Osteocyte (in vitro differentiated cells): ENCODE results near the gene GRK2. TPM values are rescaled to one million over a fixed set of nuclear protein-coding genes. Genes with fewer than 3 reads are reported as not detected.

Source experiments
- DNase-seq: peaks from one replicate; pipeline ENCODE4 v3.0.0; 2021; ENCODE audit warnings: mixed read lengths; ENCODE audit not compliant: unreplicated experiment; ENCODE audit errors: extremely low spot score
- H3K27ac Mint-ChIP-seq: one replicate; pipeline ENCODE4 v1.8.0; 2021; ENCODE audit warnings: mild to moderate bottlenecking, mixed read lengths; ENCODE audit not compliant: unreplicated experiment
- H3K27me3 Mint-ChIP-seq: one replicate; pipeline ENCODE4 v1.8.0; 2021; ENCODE audit warnings: mixed read lengths; ENCODE audit not compliant: unreplicated experiment
- H3K36me3 Mint-ChIP-seq: one replicate; pipeline ENCODE4 v1.8.0; 2021; ENCODE audit warnings: mixed read lengths; ENCODE audit not compliant: unreplicated experiment
- H3K4me1 Mint-ChIP-seq: one replicate; pipeline ENCODE4 v1.8.0; 2021; ENCODE audit warnings: mixed read lengths; ENCODE audit not compliant: unreplicated experiment
- H3K4me3 Mint-ChIP-seq: one replicate; pipeline ENCODE4 v1.8.0; 2021; ENCODE audit warnings: mild to moderate bottlenecking, moderate library complexity, mixed read lengths; ENCODE audit not compliant: unreplicated experiment
- H3K9me3 Mint-ChIP-seq: one replicate; pipeline ENCODE4 v1.8.0; 2021; ENCODE audit warnings: mixed read lengths; ENCODE audit not compliant: unreplicated experiment
- CTCF ChIP-seq: fragments of 200-600 bp; sonication (generic); IDR thresholded peaks from 2 replicates; pipeline ENCODE4 v1.5.0; 2021; ENCODE audit warnings: antibody characterized with exemption, mild to moderate bottlenecking, moderate library complexity
- total RNA-seq: library from RNA; stranded (reverse); gene quantifications from 2 replicates; pipeline ENCODE4 v1.2.1, GENCODE V29; 2021

Gene GRK2
- total RNA-seq, 1 donor from 2014 or later, result 45.0 TPM

- no peak for TF ChIP-seq CTCF
- Mint-ChIP-seq H3K9me3 (no peaks in the 10 kb centered on the region), H3K27ac (no peak overlapping the region), H3K4me1 (peaks cover 7% of the 10 kb centered on the region), H3K27me3 (no peaks in the 10 kb centered on the region), H3K4me3 (no peak overlapping the region), H3K36me3 (no peaks in the 10 kb centered on the region)
- no peak for DNase-seq
Measured at GRCh38 chr11:67313125-67313890, 47.0 kb downstream of the GRK2 start.

- TF ChIP-seq CTCF, result no peak
- Mint-ChIP-seq H3K9me3 (no peaks in the 10 kb centered on the region), H3K4me3 (no peak overlapping the region), H3K36me3 (no peaks in the 10 kb centered on the region), H3K4me1 (peaks cover 13% of the 10 kb centered on the region), H3K27ac (no peak overlapping the region), H3K27me3 (no peaks in the 10 kb centered on the region)
- DNase-seq, result no peak
Measured at GRCh38 chr11:67314218-67314617, 47.9 kb downstream of the GRK2 start.

- no peak for TF ChIP-seq CTCF
- H3K4me1 Mint-ChIP-seq, result peaks cover 13% of the 10 kb centered on the region
- peak overlapping the region; percentile 51 for H3K4me3 Mint-ChIP-seq
- H3K9me3 Mint-ChIP-seq, result no peaks in the 10 kb centered on the region
- no peak for DNase-seq
- H3K36me3 Mint-ChIP-seq, result no peaks in the 10 kb centered on the region
- H3K27ac Mint-ChIP-seq, result no peak overlapping the region
- H3K27me3 Mint-ChIP-seq, result no peaks in the 10 kb centered on the region
Measured at GRCh38 chr11:67315325-67315909, 49.1 kb downstream of the GRK2 start.

- DNase-seq, result no peak
- Mint-ChIP-seq H3K36me3 (no peaks in the 10 kb centered on the region), H3K27me3 (no peaks in the 10 kb centered on the region), H3K4me3 (peak overlapping the region; percentile 97), H3K27ac (peak overlapping the region; percentile 97), H3K9me3 (no peaks in the 10 kb centered on the region), H3K4me1 (peaks cover 13% of the 10 kb centered on the region)
- no peak for TF ChIP-seq CTCF
Measured at GRCh38 chr11:67316882-67317204, 50.6 kb downstream of the GRK2 start.

GRCh38 chr11:67317205-67317887 lies 51.1 kb downstream of the GRK2 start:
- peaks cover 13% of the 10 kb centered on the region for H3K4me1 Mint-ChIP-seq
- H3K27ac Mint-ChIP-seq, result peak overlapping the region; percentile 97
- H3K27me3 Mint-ChIP-seq, result no peaks in the 10 kb centered on the region
- H3K36me3 Mint-ChIP-seq, result no peaks in the 10 kb centered on the region
- peak; percentile 99 for DNase-seq
- peak; percentile 95 for TF ChIP-seq CTCF
- H3K9me3 Mint-ChIP-seq, result no peaks in the 10 kb centered on the region
- H3K4me3 Mint-ChIP-seq, result peak overlapping the region; percentile 97
